ENCODE data around the gene AGAP3. TPM values are rescaled to one million over a fixed set of nuclear protein-coding genes. Genes with fewer than 3 reads are reported as not detected.
A peak's percentile ranks its signal among the peaks of the same experiment; 100 is the strongest.

Gene AGAP3
- total and polyA plus RNA-seq, 8 donors = 83.3 to 167 (median 100) TPM

GRCh38 chr7:151174246-151175046 is 88.2 kb downstream of the AGAP3 start:
- H3K27me3 ChIP-seq = peaks cover 6 to 94% of the 10 kb centered on the region in 2 donors
- H3K9me3 ChIP-seq = no peaks in the 10 kb centered on the region
- no peaks in the 10 kb centered on the region for H3K4me1 ChIP-seq
- H3K36me3 ChIP-seq = no peaks in the 10 kb centered on the region
- intact Hi-C loops (cut with DNase I) = loop anchor here in 1 of 2 donors (5.0 kb wide), 1 partner anchor 47 kb away; no protein-coding TSS in a partner anchor
- peak; percentile 15 for ATAC-seq
- H3K27ac ChIP-seq = no peak overlapping the region
- TF ChIP-seq CTCF (IDR thresholded peaks at IDR 0.05) = no peak
- peak in 1 of 4 donors; percentile 32 for DNase-seq
- H3K4me3 ChIP-seq = no peak overlapping the region

GRCh38 chr7:151175047-151175792 is 88.9 kb downstream of the AGAP3 start:
- no peak for ATAC-seq
- Histone ChIP-seq H3K4me3 (no peak overlapping the region), H3K9me3 (no peaks in the 10 kb centered on the region), H3K36me3 (no peaks in the 10 kb centered on the region), H3K4me1 (no peaks in the 10 kb centered on the region), H3K27me3 (peaks cover 0 to 86% of the 10 kb centered on the region in 2 donors), H3K27ac (no peak overlapping the region)
- intact Hi-C loops (cut with DNase I) = no loop called here
- no peak for DNase-seq
- no peak for TF ChIP-seq CTCF (IDR thresholded peaks at IDR 0.05)

- DNase-seq (peak in 1 of 4 donors; percentile 72), ATAC-seq (no peak)
- intact Hi-C loops (cut with DNase I) = no loop called here
- no peak for TF ChIP-seq CTCF (IDR thresholded peaks at IDR 0.05)
- Histone ChIP-seq H3K27ac (no peak overlapping the region), H3K36me3 (no peaks in the 10 kb centered on the region), H3K4me1 (no peaks in the 10 kb centered on the region), H3K4me3 (no peak overlapping the region), H3K9me3 (no peaks in the 10 kb centered on the region), H3K27me3 (peaks cover 0 to 82% of the 10 kb centered on the region in 2 donors)
These were observed 89.6 kb downstream of the AGAP3 start for GRCh38 chr7:151175793-151176311.

- Histone ChIP-seq H3K27me3 (peaks cover 0 to 81% of the 10 kb centered on the region in 2 donors), H3K27ac (no peak overlapping the region), H3K4me3 (no peak overlapping the region), H3K4me1 (no peaks in the 10 kb centered on the region), H3K36me3 (no peaks in the 10 kb centered on the region), H3K9me3 (no peaks in the 10 kb centered on the region)
- no peak for TF ChIP-seq CTCF (IDR thresholded peaks at IDR 0.05)
- no peak for ATAC-seq
- DNase-seq = peak in 1 of 4 donors; percentile 55
- intact Hi-C loops (cut with DNase I) = no loop called here
These were observed 90.1 kb downstream of the AGAP3 start for GRCh38 chr7:151176401-151176800.

- no peak for DNase-seq
- intact Hi-C loops (cut with DNase I) = no loop called here
- Histone ChIP-seq H3K36me3 (no peaks in the 10 kb centered on the region), H3K4me3 (no peak overlapping the region), H3K27me3 (peaks cover 0 to 72% of the 10 kb centered on the region in 2 donors), H3K4me1 (no peaks in the 10 kb centered on the region), H3K27ac (no peak overlapping the region), H3K9me3 (no peaks in the 10 kb centered on the region)
- TF ChIP-seq CTCF (IDR thresholded peaks at IDR 0.05) = no peak
- ATAC-seq = no peak
These were observed 91.0 kb downstream of the AGAP3 start for GRCh38 chr7:151177310-151177709.
